Dedifferentiated amniotic fluid mesenchymal stem cell (primary cell): ENCODE data around the gene CCL11.

Source experiments
- DNase-seq: peaks from one replicate; pipeline ENCODE4 v3.0.0-alpha.2; 2016; ENCODE audit errors: extremely low spot score

CCL11 gene

GRCh38 chr17:34285286-34285792, at the start of gene CCL11:
TSS of gene CCL11 (plus strand) at chr17:34285742. CDS start at chr17:34285809, 67 bp downstream.
- DNase-seq = no peak

- DNase-seq = no peak
Measured at GRCh38 chr17:34236281-34236892, 49.2 kb upstream of the CCL11 start.

GRCh38 chr17:34237458-34237857, 48.1 kb upstream of the CCL11 start:
- no peak for DNase-seq

- no peak for DNase-seq
Measured at GRCh38 chr17:34241062-34241461, 44.5 kb upstream of the CCL11 start.

- no peak for DNase-seq
Measured at GRCh38 chr17:34242587-34243363, 42.8 kb upstream of the CCL11 start.

- DNase-seq = no peak
Measured at GRCh38 chr17:34243364-34244320, 41.9 kb upstream of the CCL11 start.

- DNase-seq = no peak
Measured at GRCh38 chr17:34245351-34245905, 40.1 kb upstream of the CCL11 start.

GRCh38 chr17:34246446-34246845, 39.1 kb upstream of the CCL11 start:
- DNase-seq = no peak

GRCh38 chr17:34246881-34247280, 38.7 kb upstream of the CCL11 start:
- DNase-seq = no peak

- DNase-seq = peak; percentile 26
Measured at GRCh38 chr17:34248511-34249024, 37.0 kb upstream of the CCL11 start.

- DNase-seq = no peak
Measured at GRCh38 chr17:34249061-34249460, 36.5 kb upstream of the CCL11 start.

- DNase-seq = no peak
Measured at GRCh38 chr17:34249478-34249877, 36.1 kb upstream of the CCL11 start.

- DNase-seq = no peak
Measured at GRCh38 chr17:34251186-34251585, 34.4 kb upstream of the CCL11 start.

- DNase-seq = no peak
Measured at GRCh38 chr17:34252095-34252443, 33.5 kb upstream of the CCL11 start.

GRCh38 chr17:34252444-34253138, 33.0 kb upstream of the CCL11 start:
- peak; percentile 83 for DNase-seq

GRCh38 chr17:34253139-34253525, 32.4 kb upstream of the CCL11 start:
- DNase-seq = no peak

GRCh38 chr17:34254146-34254545, 31.4 kb upstream of the CCL11 start:
- peak; percentile 54 for DNase-seq

GRCh38 chr17:34254651-34255380, 30.7 kb upstream of the CCL11 start, which contains the start of gene CCL2:
TSS of gene CCL2 (plus strand) at chr17:34255285. CDS start at chr17:34255350, 65 bp downstream.
- peak; percentile 44 for DNase-seq

GRCh38 chr17:34255381-34255732, 30.2 kb upstream of the CCL11 start:
- no peak for DNase-seq

GRCh38 chr17:34255841-34256240, 29.7 kb upstream of the CCL11 start:
- DNase-seq = no peak
